CD14-positive monocyte (primary cell): ENCODE results near the gene CDH13. TPM values are rescaled to one million over a fixed set of nuclear protein-coding genes. Genes with fewer than 3 reads are reported as not detected.
A peak's percentile ranks its signal among the peaks of the same experiment; 100 is the strongest.

Source experiments
- DNase-seq, 3 donors: peaks; one replicate each; pipeline ENCODE4 v3.0.0-alpha.2; 2011 to 2022
- H2AFZ ChIP-seq: 2 replicates; pipeline ENCODE4 v1.6.0; 2012; ENCODE audit warnings: mild to moderate bottlenecking, low read depth, low read length, inconsistent platforms; ENCODE audit not compliant: insufficient read depth, poor library complexity, severe bottlenecking
- H3K27ac ChIP-seq, 2 donors: 1 replicate in 1 of 2; 2 replicates in 1 of 2; pipeline ENCODE4 v1.5.1; 2012 to 2013; ENCODE audit warnings: low read length in 2 of 2, control low read depth in 1 of 2, inconsistent platforms in 1 of 2, low read depth in 1 of 2, mild to moderate bottlenecking in 1 of 2
- H3K27me3 ChIP-seq, 2 donors: one replicate each; pipeline versions ENCODE4 v1.6.0 to v1.6.1; 2011 to 2013; ENCODE audit warnings: low read length in 2 of 2; ENCODE audit not compliant: control insufficient read depth in 2 of 2, insufficient read depth in 2 of 2
- H3K36me3 ChIP-seq, 2 donors: replicated peaks in 1 of 2; 1 replicate in 1 of 2; 2 replicates in 1 of 2; pipeline versions ENCODE4 v1.5.1 to v1.6.1; 2012 to 2013; ENCODE audit warnings: low read length in 2 of 2, control low read depth in 1 of 2, inconsistent platforms in 1 of 2, mild to moderate bottlenecking in 1 of 2; ENCODE audit not compliant: insufficient read depth in 2 of 2, control insufficient read depth in 1 of 2
- H3K4me1 ChIP-seq, 2 donors: 1 replicate in 1 of 2; 2 replicates in 1 of 2; pipeline versions ENCODE4 v1.5.1 to v1.6.1; 2012 to 2013; ENCODE audit warnings: low read length in 2 of 2, control low read depth in 1 of 2, inconsistent platforms in 1 of 2, mild to moderate bottlenecking in 1 of 2, moderate library complexity in 1 of 2; ENCODE audit not compliant: insufficient read depth in 2 of 2, control insufficient read depth in 1 of 2
- H3K4me2 ChIP-seq: replicated peaks from 2 replicates; pipeline ENCODE3; 2012; ENCODE audit warnings: low read length, moderate library complexity, mild to moderate bottlenecking; ENCODE audit not compliant: poor library complexity, severe bottlenecking; ENCODE audit errors: extremely low read depth
- H3K4me3 ChIP-seq, 3 experiments: fragments of 200-600 bp in 1 of 3; sonication (generic) in 1 of 3; replicated peaks in 1 of 3; 1 replicate in 2 of 3; 2 replicates in 1 of 3; pipeline ENCODE4 v1.5.1; 2011 to 2013; ENCODE audit warnings: low read length in 3 of 3, mild to moderate bottlenecking in 3 of 3, control low read depth in 2 of 3, low read depth in 2 of 3, inconsistent platforms in 1 of 3, moderate library complexity in 1 of 3
- H3K79me2 ChIP-seq: 2 replicates; pipeline ENCODE4 v1.6.0; 2012; ENCODE audit warnings: mild to moderate bottlenecking, control low read depth, inconsistent platforms, low read length, moderate library complexity; ENCODE audit not compliant: insufficient read depth
- H3K9ac ChIP-seq: 2 replicates; pipeline ENCODE4 v1.6.0; 2017; ENCODE audit warnings: low read length, mild to moderate bottlenecking; ENCODE audit not compliant: insufficient read depth, poor library complexity, severe bottlenecking
- H3K9me3 ChIP-seq, 2 donors: replicated peaks in 1 of 2; 1 replicate in 1 of 2; 2 replicates in 1 of 2; pipeline versions ENCODE4 v1.5.1 to v1.6.1; 2012 to 2013; ENCODE audit warnings: low read length in 2 of 2, control low read depth in 1 of 2; ENCODE audit not compliant: control insufficient read depth in 1 of 2, insufficient read depth in 1 of 2
- H4K20me1 ChIP-seq: 2 replicates; pipeline ENCODE4 v1.6.0; 2012; ENCODE audit warnings: mild to moderate bottlenecking, low read length, control low read depth, moderate library complexity; ENCODE audit not compliant: insufficient read depth
- H3K27ac Mint-ChIP-seq, 7 donors: one replicate each; pipeline ENCODE4 v1.8.0; 2020; ENCODE audit warnings: mild to moderate bottlenecking in 7 of 7, mixed read lengths in 7 of 7, moderate library complexity in 6 of 7, inconsistent platforms in 2 of 7
- H3K27me3 Mint-ChIP-seq, 3 donors: one replicate each; pipeline ENCODE4 v1.8.0; 2021 to 2022; ENCODE audit warnings: low read depth in 3 of 3, mild to moderate bottlenecking in 3 of 3, mixed read lengths in 3 of 3, moderate library complexity in 3 of 3, inconsistent platforms in 1 of 3
- H3K36me3 Mint-ChIP-seq, 2 donors: one replicate each; pipeline ENCODE4 v1.8.0; 2020; ENCODE audit warnings: mixed read lengths in 2 of 2, inconsistent platforms in 1 of 2, mild to moderate bottlenecking in 1 of 2
- H3K4me1 Mint-ChIP-seq: one replicate; pipeline ENCODE4 v1.8.0; 2020; ENCODE audit warnings: mild to moderate bottlenecking, mixed read lengths
- H3K4me3 Mint-ChIP-seq, 2 donors: one replicate each; pipeline ENCODE4 v1.8.0; 2020; ENCODE audit warnings: mild to moderate bottlenecking in 2 of 2, mixed read lengths in 2 of 2, moderate library complexity in 1 of 2
- H3K9me3 Mint-ChIP-seq, 7 donors: one replicate each; pipeline ENCODE4 v1.8.0; 2020 to 2022; ENCODE audit warnings: mixed read lengths in 7 of 7, mild to moderate bottlenecking in 6 of 7, moderate library complexity in 6 of 7, inconsistent platforms in 2 of 7
- CTCF ChIP-seq: fragments of 200-600 bp; IDR thresholded peaks from one replicate; pipeline ENCODE4 v1.8.0; 2022; ENCODE audit warnings: antibody characterized with exemption, mild to moderate bottlenecking
- WGBS: methylation state at CpG from one replicate; pipeline ENCODE4 v1.1.5; 2013; ENCODE audit warnings: missing lambda C conversion rate; ENCODE audit not compliant: insufficient coverage; 5-methylcytosine and 5-hydroxymethylcytosine counted together
- intact Hi-C, 2 donors: fragments of 100-400 bp; cut with micrococcal nuclease; formaldehyde crosslinking; loops; one replicate each; pipeline versions ENCODE4 v1.15.0 to v1.15.1; 2023
- polyA plus RNA-seq, 3 donors: library from polyadenylated mRNA; depleted of rRNA in 1 of 3; unstranded in 2 of 3; stranded (reverse) in 1 of 3; fragments of 300-500 nt in 2 of 3; fragments of >200 nt in 1 of 3; fragmentation: Illumina TruSeq in 2 of 3; gene quantifications; 1 replicate in 2 of 3; 2 replicates in 1 of 3; pipeline ENCODE4 v1.2.3, GENCODE V29; 2012 to 2021

CDH13 gene
- polyA plus RNA-seq, 3 donors, result 0.13 to 0.19 TPM; not detected in 1

GRCh38 chr16:82628711-82629110 is 1.9 kb downstream of the CDH13 start:
- Histone ChIP-seq H3K27me3 (peaks cover 29 to 65% of the 10 kb centered on the region in 2 donors), H3K27ac (no peak overlapping the region), H4K20me1 (no peaks in the 10 kb centered on the region), H3K79me2 (no peaks in the 10 kb centered on the region), H3K4me3 (no peak overlapping the region), H3K36me3 (no peaks in the 10 kb centered on the region), H3K4me2 (no peak overlapping the region), H3K9me3 (peaks cover 0 to 15% of the 10 kb centered on the region in 2 donors), H3K9ac (no peak overlapping the region), H2AFZ (no peak overlapping the region), H3K4me1 (no peaks in the 10 kb centered on the region)
- Mint-ChIP-seq H3K36me3 (no peaks in the 10 kb centered on the region), H3K4me1 (no peaks in the 10 kb centered on the region), H3K9me3 (peaks cover 0 to 7% (median 1%) of the 10 kb centered on the region in 7 donors), H3K27me3 (peaks cover 45 to 64% (median 50%) of the 10 kb centered on the region in 3 donors), H3K4me3 (peak overlapping the region in 1 of 2 donors; percentile 40), H3K27ac (no peak overlapping the region)
- WGBS, result 55% methylated on average over 3 of the region's 3 CpGs
- intact Hi-C loops, result no loop called here
- no peak for DNase-seq
- no peak for TF ChIP-seq CTCF

- H3K4me2 ChIP-seq, result no peak overlapping the region
- H3K27me3 ChIP-seq, result peaks cover 29 to 65% of the 10 kb centered on the region in 2 donors
- no peak overlapping the region for H3K4me3 ChIP-seq
- no peaks in the 10 kb centered on the region for H3K4me1 ChIP-seq
- H3K9me3 ChIP-seq, result peaks cover 0 to 15% of the 10 kb centered on the region in 2 donors
- no peak overlapping the region for H3K27ac Mint-ChIP-seq
- WGBS, result 60% methylated on average over 4 of the region's 8 CpGs
- H3K36me3 Mint-ChIP-seq, result no peaks in the 10 kb centered on the region
- peak overlapping the region in 1 of 2 donors; percentile 19 for H3K4me3 Mint-ChIP-seq
- no peak overlapping the region for H2AFZ ChIP-seq
- intact Hi-C loops, result no loop called here
- no peaks in the 10 kb centered on the region for H3K4me1 Mint-ChIP-seq
- H3K9ac ChIP-seq, result no peak overlapping the region
- H3K27ac ChIP-seq, result no peak overlapping the region
- DNase-seq, result no peak
- H4K20me1 ChIP-seq, result no peaks in the 10 kb centered on the region
- H3K27me3 Mint-ChIP-seq, result peaks cover 44 to 60% (median 45%) of the 10 kb centered on the region in 3 donors
- H3K79me2 ChIP-seq, result no peaks in the 10 kb centered on the region
- TF ChIP-seq CTCF, result no peak
- H3K36me3 ChIP-seq, result no peaks in the 10 kb centered on the region
- peaks cover 0 to 7% (median 1%) of the 10 kb centered on the region in 7 donors for H3K9me3 Mint-ChIP-seq
Observed at GRCh38 chr16:82629441-82630027, 2.8 kb downstream of the CDH13 start.
